ENCODE measurements around the gene CAPN2. TPM values are rescaled to one million over a fixed set of nuclear protein-coding genes. Genes with fewer than 3 reads are reported as not detected.
A peak's percentile ranks its signal among the peaks of the same experiment; 100 is the strongest.

Gene CAPN2
- total and polyA plus RNA-seq, 3 donors from 2014 or later: 99.0 to 179 (median 174) TPM

DNA sequence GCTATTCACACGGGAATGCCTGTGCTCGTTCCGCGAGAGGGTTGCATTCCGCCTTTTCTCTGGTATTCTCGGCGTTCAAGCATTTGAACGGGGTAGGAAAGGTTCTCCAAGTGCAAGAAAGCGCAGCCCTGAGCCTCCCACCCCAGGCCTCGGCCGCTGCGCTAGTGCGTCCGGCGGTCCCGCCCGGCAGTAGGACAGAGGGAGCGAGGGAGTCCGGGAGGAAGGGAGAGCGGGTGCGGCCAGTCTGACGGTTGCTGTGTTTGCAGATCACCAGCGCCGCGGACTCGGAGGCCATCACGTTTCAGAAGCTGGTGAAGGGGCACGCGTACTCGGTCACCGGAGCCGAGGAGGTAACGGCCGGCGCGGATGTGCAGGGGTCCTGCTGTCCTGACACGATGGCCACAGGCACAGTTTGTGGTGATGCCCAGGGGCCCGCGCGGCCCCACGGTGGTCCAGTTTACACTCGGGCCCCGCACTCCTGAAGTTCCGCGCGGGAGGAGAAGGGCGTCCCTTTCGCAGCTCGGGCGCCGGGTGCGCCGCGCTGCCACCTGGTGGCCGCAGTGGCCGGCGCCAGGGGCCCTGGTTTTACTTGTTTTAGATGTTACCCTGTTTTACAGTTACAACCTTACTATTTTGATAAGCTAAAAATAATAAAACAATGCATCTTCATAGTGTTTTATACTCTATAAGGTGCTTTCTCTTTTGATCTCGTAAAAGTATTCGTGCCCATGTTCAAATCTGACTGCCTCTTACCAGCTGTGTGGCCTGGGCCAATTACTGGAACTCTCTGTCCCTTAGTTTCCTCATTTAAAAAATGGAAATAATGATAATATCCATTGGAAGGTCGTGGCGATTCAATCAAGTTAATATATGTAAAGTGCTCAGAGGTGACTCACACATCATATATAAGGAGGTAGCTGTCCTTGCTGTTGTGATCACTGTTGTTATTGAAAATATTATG, 36.7 kb downstream of the CAPN2 start:
- no peak for TF ChIP-seq POLR2A (IDR thresholded peaks at IDR 0.05)
- TF ChIP-seq, protein P1, sequence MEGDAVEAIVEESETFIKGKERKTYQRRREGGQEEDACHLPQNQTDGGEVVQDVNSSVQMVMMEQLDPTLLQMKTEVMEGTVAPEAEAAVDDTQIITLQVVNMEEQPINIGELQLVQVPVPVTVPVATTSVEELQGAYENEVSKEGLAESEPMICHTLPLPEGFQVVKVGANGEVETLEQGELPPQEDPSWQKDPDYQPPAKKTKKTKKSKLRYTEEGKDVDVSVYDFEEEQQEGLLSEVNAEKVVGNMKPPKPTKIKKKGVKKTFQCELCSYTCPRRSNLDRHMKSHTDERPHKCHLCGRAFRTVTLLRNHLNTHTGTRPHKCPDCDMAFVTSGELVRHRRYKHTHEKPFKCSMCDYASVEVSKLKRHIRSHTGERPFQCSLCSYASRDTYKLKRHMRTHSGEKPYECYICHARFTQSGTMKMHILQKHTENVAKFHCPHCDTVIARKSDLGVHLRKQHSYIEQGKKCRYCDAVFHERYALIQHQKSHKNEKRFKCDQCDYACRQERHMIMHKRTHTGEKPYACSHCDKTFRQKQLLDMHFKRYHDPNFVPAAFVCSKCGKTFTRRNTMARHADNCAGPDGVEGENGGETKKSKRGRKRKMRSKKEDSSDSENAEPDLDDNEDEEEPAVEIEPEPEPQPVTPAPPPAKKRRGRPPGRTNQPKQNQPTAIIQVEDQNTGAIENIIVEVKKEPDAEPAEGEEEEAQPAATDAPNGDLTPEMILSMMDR (IDR thresholded peaks at IDR 0.05): peak; percentile 91 to 95 (median 92)
- DNase-seq: peak; percentile 79
- H3K27ac ChIP-seq: peak overlapping the region; percentile 65 to 83
- no peaks in the 10 kb centered on the region for H3K27me3 ChIP-seq
- no peaks in the 10 kb centered on the region for H3K9me3 ChIP-seq
- 2% methylated on average over 55 to 59 of the region's 61 CpGs for WGBS, 2 donors
- peaks cover 4% of the 10 kb centered on the region for H3K36me3 ChIP-seq (ENCODE audit: low read depth, missing control alignments)
- peak overlapping the region; percentile 47 to 60 for H3K4me3 ChIP-seq
- intact Hi-C loops (cut with DNase I; ENCODE audit: low total_unique reads): loop anchor here (5.0 kb wide), 1 partner anchor 37 kb away; the partner anchor contains the start of gene CAPN2
- peaks cover 25% of the 10 kb centered on the region for H3K4me1 ChIP-seq

DNA sequence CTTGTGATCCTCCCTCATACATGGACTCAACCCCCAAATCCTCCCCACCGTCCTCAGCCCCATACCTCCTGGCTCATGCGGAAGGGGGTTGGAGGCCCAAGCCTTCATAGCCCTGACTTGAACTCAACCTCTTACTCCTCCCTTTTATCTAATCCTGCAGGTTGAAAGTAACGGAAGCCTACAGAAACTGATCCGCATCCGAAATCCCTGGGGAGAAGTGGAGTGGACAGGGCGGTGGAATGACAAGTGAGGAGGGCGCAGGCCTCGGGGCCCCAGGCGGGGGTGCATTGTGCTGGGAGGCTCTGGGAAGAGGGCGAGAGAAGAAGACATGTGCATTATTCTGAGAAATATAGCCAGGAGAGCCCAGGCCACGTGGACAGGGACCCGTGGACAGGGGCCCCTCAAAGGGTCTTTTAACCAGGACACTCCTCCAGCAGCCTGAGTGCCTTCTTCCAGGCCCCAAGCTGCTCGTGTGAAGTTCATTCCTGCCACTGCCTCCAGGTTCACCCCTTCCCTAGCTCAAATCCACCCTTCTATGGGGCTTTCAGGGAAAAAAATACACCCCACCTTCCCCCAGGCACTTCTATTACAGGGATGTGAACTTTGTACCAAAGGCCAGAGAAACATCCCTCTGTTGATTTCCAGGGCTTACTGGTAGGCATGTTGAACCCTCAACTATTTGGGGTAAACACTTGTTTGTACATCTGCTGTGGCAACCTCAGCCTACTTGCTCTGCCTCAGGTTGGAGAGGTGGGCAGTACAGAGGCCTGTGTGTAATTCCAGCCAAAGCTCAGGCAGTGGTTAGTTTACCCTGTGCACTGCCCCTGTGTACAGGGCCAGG, 38.6 kb downstream of the CAPN2 start:
- H3K27ac ChIP-seq: no peak overlapping the region
- 81 to 87% methylated on average over 13 of the region's 13 CpGs for WGBS, 2 donors
- intact Hi-C loops (cut with DNase I; ENCODE audit: low total_unique reads): no loop called here

DNA sequence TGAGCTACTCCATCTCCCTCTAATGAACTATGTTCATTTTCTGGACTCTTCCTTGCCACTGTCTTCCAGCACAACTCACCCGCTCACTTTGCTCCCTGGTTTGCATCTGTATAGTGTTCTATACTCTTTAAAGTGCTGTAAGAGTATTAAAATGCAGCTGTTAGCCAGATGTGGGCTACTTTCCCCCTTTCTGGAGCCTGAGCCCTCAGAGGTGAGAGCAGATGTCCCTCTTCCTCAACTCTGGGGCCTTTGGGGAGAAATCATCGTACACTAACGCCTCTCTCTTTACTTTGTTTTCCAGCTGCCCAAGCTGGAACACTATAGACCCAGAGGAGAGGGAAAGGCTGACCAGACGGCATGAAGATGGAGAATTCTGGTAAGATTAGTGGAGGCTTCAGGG, 39.4 kb downstream of the CAPN2 start:
- intact Hi-C loops (cut with DNase I; ENCODE audit: low total_unique reads): no loop called here
- no peak overlapping the region for H3K4me3 ChIP-seq
- no peaks in the 10 kb centered on the region for H3K9me3 ChIP-seq
- H3K27ac ChIP-seq: no peak overlapping the region
- no peak for DNase-seq
- 86 to 91% methylated on average over 4 of the region's 4 CpGs for WGBS, 2 donors
- no peaks in the 10 kb centered on the region for H3K27me3 ChIP-seq
- peaks cover 4% of the 10 kb centered on the region for H3K36me3 ChIP-seq (ENCODE audit: low read depth, missing control alignments)
- peaks cover 25% of the 10 kb centered on the region for H3K4me1 ChIP-seq
- TF ChIP-seq POLR2A (IDR thresholded peaks at IDR 0.05): no peak
- TF ChIP-seq, protein P1 (IDR thresholded peaks at IDR 0.05): no peak

More for the DNA sequence above, 38.6 kb downstream of the CAPN2 start:
- no peaks in the 10 kb centered on the region for H3K9me3 ChIP-seq
- H3K4me3 ChIP-seq: no peak overlapping the region
- peaks cover 25% of the 10 kb centered on the region for H3K4me1 ChIP-seq
- peaks cover 4% of the 10 kb centered on the region for H3K36me3 ChIP-seq (ENCODE audit: low read depth, missing control alignments)
- TF ChIP-seq POLR2A (IDR thresholded peaks at IDR 0.05): no peak
- TF ChIP-seq, protein P1 (IDR thresholded peaks at IDR 0.05): no peak
- H3K27me3 ChIP-seq: no peaks in the 10 kb centered on the region
- no peak for DNase-seq

DNA sequence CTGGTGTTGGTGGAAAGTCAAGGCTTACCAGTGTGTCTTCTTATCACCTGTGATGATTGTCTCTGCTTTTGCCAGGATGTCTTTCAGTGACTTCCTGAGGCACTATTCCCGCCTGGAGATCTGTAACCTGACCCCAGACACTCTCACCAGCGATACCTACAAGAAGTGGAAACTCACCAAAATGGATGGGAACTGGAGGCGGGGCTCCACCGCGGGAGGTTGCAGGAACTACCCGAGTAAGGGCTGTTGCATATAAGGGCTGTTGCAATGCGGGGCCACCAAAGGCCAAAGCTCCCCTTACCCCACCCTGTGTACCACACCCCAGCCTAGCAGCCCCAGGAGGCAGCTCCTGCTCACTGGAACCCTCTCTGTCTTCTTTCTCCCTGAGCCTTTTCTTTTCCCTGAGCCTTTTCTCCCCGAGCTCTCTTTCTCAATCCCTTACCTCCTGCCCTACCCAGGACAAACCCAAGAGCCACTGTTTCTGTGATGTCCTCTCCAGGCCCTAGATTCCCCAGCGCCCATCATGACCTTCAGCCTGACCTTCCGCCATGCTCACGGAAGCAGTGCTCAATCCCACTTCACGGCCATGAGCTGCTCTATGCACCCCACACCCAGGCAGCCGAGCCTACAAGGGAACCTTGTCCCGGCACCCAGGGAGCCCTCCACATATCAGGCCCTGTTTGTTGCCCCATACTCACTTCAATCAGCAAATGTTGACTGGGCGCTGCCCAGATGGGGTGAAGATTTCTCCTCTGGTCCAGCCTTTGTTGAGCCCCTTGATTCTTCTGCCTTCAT, 40.6 kb downstream of the CAPN2 start:
- Histone ChIP-seq H3K27me3 (no peaks in the 10 kb centered on the region), H3K36me3 (ENCODE audit: low read depth, missing control alignments) (peaks cover 4% of the 10 kb centered on the region), H3K9me3 (no peaks in the 10 kb centered on the region), H3K27ac (no peak overlapping the region), H3K4me3 (no peak overlapping the region), H3K4me1 (peaks cover 16% of the 10 kb centered on the region)
- intact Hi-C loops (cut with DNase I; ENCODE audit: low total_unique reads): no loop called here
- DNase-seq: no peak
- WGBS, 2 donors: 82 to 91% methylated on average over 15 of the region's 15 CpGs
- no peak for TF ChIP-seq POLR2A (IDR thresholded peaks at IDR 0.05)
- TF ChIP-seq, protein P1 (IDR thresholded peaks at IDR 0.05): no peak

Data from testis (tissue), 3 donors.